GM19452 (cell line): Measurements from ENCODE around the gene YPEL3.
"Not testable (repeated sequence)": the region's sequence is repeated elsewhere in the genome, so short reads cannot be mapped to it uniquely, and the experiment has no call there.

Experiments used
- ATAC-seq: cut with Tn5 transposase; IDR thresholded peaks from one replicate; pipeline ENCODE4 v1.9.1; 2021; ENCODE audit not compliant: unreplicated experiment

YPEL3 gene, protein sequence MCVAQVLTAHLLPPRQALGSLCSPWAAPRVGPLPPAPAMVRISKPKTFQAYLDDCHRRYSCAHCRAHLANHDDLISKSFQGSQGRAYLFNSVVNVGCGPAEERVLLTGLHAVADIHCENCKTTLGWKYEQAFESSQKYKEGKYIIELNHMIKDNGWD

DNA sequence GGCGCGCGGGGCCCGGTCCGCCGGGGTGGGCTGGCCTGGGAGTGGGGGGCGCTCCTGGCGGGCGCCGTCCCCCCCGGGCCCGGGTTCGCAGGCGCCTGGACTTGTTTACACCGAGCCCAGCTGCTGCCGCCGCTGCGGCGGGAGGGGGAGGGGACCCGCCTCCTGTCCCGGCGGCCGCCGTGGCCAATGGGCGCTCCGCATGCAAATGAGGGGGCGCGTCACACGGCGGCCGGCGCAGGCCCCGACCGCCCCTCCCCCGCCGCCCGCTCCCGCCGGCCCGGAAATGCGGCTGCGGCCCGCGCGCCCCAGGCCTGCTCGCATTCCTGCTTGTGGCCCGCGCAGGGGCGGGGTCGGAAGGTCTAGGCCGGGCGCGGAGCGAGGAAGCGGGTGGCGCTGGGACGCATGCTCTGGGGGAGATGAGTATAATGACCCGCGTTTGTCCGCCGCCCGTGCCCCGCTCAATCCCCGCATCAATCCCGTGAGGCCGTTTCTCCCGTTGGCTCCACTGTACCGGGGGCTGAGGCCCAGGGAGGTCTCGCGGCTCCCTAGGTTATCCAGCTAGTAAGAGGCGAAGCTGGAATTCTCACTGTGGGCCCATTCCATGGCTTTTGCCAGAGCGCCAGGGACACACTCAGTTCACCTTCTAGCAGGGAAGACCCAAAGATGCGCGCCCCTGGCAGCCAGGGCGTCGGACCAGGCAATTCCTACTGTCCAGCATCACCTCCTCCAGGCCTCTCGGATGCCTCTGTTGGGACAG lies at the start of gene YPEL3:
Gene YPEL3, minus strand, starts transcription at position 109 of the 757 bp plus-strand sequence. CDS start 731 bp downstream, outside the sequence.
- no peak for ATAC-seq

DNA sequence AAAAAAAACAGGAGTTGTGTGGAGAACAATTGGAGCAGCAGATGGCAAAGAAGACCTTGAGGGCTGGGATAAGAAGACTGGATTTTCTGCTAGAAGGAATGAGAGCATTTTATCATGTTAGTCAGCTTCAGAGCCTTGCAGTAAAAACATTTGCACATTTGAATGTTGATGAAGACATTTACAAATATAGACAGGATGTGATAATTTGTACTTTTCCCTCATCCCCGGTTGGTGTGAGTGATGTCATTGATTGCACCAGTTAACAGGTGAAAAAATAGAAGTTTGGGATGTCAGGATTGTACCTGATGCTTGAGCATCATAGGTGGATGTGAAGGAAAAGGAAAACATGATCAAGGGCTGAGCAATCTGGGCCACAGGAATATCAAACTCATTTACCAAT lies 49.6 kb upstream of the YPEL3 start:
- ATAC-seq, result no peak

DNA sequence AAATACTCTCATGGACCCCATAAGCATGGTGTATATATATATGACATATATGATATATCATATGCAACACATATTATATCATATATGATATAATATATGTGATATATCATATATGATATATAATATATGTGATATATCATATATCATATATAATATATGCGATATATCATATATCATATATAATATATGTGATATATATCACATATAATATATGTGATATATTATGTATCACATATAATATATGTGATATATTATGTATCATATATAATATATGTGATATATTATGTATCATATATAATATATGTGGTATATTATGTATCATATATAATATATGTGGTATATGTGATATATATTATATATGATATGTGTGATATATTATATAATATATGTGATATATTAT lies 48.9 kb upstream of the YPEL3 start:
- no peak for ATAC-seq

DNA sequence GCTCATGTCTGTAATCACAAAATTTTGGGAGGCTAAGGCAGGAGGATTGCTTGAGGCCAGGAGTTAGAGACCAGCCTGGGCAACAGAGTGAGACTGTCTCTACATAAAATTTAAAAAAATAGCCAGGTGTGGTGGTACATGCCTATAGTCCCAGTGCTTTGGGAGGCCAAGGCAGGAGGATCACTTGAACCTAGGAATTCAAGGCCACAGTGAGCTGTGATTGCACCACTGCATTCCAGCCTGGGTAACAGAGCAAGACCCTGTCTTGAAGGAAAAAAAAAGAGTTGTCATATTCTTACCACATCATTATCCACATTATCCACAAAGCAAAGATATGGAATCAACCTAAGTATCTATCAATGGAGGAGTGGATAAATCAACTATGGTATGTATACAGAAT lies 48.0 kb upstream of the YPEL3 start:
- ATAC-seq, result no peak

DNA sequence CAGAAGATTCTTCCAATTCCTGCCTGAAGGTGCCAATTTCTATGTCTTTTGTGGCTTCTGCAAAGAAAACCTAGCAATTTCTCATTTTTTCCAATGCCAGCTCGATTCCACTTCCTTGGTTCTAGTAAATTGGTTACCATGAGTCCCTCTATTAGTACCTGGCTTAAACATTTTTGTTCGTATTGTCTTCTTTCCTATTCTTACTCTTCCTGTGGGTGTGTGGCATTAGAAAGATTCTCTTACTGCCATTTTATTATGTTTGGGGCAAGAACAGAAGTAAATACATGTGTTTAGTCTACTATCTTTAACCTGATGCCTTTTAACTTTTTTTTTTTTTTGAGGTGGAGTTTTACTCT lies 47.3 kb upstream of the YPEL3 start:
- ATAC-seq, result no peak

DNA sequence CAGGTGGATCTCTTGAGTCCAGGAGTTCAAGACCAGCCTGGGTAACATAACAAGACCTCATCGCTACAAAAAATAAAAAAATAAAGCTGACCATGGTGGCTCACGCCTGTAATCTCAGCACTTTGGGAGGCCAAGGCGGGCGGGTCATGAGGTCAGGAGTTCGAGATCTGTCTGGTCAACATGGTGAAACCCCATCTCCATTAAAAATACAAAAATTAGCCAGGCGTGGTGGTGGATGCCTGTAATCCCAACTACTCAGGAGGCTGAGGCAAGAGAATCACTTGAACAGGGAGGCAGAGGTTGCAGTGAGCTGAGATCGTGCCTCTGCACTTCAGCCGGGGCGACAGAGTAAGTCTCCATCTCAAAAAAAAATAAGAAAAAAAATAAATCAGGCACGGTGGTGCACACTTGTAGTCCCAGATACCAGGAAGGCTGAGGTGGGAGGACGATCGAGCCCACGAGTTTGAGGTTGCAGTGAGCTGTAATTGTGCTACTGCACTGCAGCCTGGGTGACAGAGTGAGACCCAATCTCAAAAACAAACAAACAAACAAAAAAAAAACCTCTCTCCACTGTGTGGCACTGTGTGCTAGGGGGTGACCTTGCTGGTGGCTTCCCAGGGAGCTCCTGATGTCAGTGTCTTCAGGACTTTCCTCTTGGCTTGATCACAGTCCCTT lies 46.8 kb upstream of the YPEL3 start:
- ATAC-seq, result no peak

DNA sequence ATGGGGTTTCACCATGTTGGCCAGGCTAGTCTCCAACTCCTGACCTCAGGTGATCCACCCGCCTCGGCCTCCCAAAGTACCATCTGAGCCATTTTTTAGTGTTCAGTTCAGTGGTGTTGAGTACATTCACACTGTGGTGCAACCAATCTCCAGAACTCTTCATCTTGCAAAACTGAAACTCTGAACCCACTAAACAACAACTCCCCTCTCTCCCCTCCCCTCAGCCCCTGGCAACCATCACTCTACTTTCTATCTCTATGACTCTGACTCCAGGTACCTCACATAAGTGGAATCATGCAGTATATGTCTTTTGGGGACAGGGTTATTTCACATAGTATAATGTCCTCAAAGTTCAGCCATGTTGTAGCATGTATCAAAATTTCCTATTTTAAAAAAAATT lies 45.7 kb upstream of the YPEL3 start:
- ATAC-seq, result no peak

DNA sequence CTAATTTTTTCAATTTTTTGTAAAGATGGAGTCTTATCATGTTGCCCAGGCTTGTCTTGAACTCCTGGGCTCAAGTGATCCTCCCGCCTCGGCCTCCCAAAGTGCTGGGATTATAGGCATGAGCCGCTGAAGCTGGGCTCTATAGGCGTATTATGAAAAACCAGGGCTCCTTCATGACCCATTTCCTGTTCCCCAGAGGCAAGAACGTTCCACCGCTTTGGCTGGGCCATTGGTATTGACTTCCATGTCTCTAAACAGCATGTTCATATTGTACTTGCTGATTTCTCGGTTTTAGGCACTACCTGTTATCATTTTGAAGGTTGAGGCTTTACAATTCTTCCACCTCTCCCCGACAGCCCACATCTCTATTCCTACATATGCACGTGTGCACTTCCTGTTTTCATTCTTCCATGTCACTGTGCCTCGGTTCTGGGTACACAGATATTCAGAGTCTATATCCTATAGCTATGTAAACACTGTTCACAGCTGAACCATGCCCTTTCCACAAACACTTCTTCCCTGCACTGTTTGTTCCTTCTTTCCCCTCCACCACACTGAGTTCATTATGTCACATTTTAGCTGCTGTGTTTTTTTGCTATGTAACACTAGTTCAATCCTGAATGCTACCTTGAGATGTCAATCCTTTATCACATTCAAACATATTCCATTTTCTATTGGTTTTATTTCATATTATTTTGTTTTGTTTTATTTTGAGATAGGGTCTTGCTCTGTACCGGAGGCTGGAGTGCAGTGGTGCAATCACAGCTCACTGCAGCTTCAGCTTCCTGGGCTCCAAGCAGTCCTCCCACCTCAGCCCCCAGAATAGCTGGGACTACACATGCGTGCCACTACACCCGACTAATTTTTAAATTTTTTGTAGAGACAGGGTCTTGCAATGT lies 43.8 kb upstream of the YPEL3 start:
- ATAC-seq, result no peak

DNA sequence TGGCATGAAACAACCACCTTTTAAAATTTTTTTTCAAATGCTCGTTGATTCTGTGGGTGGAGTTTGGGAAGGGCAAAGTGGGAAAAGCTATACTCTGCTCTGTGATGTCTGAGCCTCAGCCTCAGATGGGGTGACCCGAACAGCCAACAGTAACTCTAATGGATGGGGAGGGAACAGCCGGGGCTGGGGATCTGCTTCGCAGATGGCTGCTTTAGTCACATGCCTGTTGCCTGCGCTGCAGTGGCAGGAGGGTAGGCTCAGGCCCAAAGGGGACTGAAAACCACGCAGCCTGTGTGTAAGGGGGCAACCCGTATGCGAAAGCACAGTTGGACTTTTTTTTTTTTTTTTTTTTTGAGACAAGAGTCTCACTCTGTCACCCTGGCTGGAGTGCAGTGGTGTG lies 41.9 kb upstream of the YPEL3 start:
- ATAC-seq, result no peak

DNA sequence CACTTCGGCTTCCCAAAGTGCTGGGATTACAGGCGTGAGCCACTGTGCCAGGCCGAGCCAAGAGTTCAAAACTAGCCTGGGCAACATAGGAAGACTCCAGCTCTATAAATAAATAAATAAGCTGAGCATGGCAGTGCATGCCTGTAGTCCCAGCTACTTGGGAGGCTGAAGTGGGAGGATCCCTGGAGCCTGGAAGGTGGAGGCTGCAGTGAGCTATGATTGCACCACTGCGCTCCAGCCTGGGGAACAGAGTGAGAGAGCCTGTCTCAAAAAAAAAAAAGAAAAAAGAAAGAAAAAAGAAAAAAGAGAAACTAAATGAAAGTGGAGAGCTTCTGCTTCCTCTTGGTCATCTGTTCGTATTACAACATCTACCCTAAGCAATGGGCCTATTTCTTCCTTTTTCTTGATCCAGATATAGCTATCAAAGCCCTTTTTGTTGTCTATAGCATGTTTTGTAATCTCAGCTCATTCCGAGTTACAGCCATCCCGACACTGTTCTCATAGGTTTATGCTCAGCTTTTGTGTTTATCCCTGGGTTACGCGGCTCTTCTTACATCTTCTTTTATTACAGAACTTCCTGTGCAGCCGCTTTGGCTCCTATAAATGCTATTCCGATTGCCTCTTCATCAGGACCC lies 41.1 kb upstream of the YPEL3 start:
- ATAC-seq, result no peak

DNA sequence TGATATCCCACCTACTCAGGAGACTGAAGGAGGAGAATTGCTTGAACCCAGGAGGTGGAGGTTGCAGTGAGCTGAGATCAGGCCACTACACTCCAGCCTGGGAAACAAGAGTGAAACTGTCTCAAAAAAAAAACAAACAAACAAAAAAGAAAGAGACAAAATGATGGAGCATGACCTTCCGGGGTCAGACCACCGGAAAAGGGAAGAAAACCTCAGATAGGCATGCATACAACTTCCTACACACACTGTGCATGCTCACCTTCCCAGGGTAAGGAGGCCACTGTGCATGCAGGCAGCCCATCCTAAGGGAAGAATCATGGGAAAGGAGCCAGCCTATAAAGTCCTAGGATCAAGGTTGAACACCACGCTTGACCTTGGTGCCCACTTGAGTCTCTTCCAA lies 36.6 kb upstream of the YPEL3 start:
- ATAC-seq, result no peak

DNA sequence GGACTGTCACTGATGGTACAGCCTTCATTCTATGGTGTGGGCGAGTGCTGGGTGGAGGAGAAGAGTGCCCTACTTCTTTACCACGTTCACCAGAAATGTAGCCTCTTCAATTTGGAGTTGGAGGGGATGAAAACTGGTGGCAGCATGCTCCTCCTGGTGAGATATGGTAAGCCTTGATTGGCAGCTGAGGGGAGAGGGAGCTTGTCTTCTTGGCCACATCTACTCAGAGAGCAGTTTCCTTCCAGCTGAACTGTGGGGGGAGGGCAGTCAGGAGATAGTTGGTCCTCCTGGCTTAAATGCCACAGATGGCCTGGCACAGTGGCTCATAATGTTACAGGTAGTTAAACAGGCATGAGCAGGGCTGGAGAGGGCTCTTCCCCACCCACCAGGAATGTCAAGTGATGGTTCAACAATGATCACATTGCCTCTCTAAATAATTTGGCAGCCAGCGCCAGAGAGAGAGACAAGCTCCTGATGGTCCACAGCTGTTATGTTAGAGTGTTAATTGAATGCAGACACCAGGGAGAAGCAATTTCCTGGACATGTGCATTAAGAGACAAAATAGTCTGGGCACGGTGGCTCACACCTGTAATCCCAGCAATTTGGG lies 36.0 kb upstream of the YPEL3 start:
- ATAC-seq, result no peak

DNA sequence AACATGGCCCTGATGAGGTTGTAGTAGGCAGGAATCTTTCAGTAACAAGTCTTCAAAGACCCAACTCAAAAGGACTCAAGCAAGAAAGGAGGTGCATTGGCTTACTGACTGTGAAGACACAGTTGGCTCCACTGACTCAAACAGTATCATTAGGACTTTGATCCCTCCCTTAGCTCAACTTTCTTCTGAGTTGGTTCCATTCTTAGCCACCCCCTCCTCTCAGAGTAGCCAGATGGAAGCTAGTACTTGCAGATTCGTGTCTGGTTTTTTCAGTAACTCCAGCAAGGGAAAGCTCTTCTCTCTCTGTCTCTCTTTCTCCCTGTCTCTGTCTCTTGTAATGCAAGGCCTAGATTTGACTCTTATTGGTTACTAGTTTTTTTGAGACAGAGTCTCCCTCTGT lies 32.0 kb upstream of the YPEL3 start:
- no peak for ATAC-seq

DNA sequence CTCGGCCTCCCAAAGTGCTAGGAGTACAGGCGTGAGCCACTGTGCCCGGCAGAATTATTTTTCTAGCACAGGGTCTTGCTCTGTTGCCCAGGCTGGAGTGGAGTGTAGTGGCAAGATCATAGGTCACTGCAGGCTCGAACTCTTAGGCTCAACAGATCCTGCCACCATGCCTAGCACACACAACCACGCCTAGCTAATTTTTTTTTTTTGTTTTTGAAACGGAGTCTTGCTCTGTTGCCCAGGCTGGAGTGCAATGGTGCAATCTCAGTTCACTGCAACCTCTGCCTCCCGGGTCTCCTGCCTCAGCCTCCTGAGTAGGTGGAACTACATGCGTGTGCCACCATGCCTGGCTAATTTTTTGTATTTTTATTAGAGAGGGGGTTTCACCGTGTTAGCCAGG lies 29.7 kb upstream of the YPEL3 start:
- not testable (repeated sequence) for ATAC-seq

DNA sequence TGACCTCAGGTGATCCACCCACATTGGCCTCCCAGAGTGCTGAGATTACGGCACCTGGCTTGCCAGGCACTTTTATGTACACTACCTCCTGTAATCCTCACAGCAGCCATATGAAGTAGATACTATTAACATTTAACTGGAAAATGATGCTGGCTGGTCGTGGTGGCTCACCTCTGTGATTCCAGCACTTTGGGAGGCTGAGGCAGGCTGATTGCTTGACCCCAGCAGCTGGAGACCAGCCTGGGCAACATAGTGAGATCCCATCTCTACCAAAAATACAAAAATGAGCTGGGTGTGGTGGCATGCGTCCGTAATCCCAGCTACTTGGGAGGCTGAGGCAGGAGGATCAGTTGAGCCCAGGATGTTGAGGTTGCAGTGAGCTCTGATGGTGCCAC lies 29.0 kb upstream of the YPEL3 start:
- ATAC-seq, result no peak

DNA sequence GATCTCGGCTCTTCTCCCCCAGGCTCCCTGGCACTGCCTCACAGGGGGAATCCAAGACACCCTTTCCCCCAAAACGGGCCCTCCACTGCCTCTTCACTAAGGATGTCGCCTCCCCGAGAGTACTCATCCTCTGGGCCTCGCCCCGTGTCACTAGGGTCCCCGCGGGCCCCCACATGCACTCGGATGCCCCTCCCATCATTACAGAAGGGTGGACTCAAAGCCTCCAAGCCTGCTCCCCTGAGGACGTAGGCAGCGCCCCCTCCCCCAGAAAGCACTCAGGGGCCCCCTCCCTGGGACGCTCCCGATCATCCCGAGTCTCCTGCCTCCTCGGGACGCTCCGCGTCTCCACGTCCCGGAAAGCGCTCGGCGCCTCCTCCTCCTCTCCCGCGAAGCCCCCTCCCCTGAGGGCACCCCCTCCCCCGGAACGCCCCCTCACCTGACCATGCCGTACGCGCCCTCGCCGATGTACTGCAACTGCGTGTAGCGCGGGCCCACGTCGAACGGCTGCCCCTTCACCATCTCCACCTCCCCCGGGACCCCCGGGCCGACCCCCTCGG lies 26.7 kb upstream of the YPEL3 start:
- no peak for ATAC-seq

DNA sequence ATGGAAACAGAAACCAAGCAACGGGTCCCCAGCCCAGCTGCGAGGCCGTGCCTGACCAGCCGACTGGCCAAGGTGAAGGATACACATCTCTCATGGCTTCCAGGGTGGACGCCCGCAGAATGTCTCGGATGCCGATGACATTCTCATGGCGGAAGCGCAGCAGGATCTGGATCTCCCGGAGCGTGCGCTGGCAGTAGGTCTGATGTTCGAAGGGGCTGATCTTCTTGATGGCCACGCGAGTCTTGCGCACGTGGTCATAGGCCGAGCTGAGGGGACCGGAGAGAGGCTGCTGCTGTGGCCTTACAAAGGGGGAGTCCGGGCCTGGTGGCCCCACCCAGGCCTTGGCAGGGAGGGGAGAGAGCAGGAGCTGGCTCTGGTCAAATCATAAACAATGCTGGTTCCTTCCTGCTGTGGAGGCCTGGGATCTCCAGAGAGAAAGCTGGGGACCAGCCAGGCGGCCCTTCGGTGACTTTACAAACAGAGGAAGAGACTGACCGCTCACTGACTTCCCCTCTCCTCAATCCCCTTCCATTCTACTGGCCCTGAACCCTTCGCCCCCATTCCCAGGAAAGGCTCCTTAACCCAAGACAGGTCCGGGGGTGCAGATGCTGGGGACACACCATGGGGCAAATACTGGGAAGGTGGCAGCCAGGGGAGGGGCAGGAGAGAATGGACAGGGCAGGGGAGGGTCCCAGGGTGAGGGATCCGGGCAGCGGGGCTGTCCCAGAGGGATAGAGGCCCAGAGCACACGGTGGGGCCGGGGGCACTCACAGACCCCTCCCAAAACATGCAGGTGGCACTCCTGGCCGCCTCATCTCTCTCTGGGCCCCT lies 25.9 kb upstream of the YPEL3 start:
- ATAC-seq, result no peak

DNA sequence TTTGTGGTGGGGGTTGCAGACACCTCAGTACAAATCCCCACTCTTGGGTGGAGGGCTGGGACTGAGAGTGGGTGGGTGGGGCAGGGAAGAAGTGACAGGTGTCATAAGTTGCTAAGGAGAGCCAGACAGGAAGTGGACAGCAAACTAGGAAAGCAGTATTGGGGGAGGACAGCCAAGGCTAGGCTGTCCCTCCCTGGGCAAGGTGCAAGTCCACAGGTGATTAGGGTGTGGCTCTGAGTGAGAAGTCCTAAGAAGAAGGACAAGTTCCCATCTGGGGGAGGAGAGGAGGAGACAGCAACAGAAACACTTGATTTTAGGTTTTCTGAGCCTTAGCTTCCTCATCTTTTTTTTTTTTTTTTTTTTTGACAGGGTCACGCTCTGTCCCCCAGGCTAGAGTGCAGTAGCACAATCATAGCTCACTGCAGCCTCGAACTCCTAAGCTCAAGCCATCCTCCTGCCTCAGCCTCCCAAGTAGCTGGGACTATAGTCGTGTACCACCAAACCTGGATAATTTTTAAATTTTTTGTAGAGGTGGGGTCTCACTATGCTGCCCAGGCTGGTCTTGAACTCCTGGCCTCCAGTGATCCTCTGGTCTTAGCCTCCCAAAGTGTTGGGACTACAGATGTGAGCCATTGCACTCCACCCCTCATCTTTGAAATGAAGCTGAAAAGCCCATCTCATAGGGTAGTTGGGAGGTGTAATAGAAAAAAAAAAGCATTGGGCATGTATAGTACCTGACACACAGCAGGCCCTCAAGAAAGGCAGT lies 24.5 kb upstream of the YPEL3 start:
- ATAC-seq, result no peak

DNA sequence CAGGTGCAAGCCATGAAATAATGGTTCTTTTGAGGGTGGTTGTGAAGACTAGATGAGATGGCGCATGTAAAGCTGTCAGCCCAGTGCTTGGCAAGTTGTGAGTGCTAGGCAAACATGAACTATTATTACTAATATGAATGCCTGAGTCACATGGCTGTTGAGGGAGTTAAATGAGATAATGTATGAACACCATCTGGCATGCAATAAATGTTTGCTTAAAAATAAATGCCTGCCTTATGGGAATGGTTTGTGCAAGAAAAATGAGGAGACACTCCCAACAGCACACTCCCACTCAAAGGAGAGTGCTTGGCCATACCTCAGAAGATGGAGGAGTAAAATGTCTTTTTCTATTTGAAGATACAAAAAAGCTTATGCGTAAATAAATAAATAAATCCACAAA lies 23.4 kb upstream of the YPEL3 start:
- no peak for ATAC-seq
